NOMO-1 treated with DMSO at 0.1 percent for 48 hours (cell line): ENCODE data around the gene RSBN1.
"Not testable (repeated sequence)": the region's sequence is repeated elsewhere in the genome, so short reads cannot be mapped to it uniquely, and the experiment has no call there.

Experiments used
- DNase-seq: peaks from one replicate; lab custom pipeline; 2025; ENCODE audit not compliant: unreplicated experiment; lab: John Stamatoyannopoulos, UW

Gene RSBN1

GRCh38 chr1:113749402-113749801 lies 62.9 kb downstream of the RSBN1 start:
- no peak for DNase-seq

- no peak for DNase-seq
These were observed 64.9 kb downstream of the RSBN1 start for GRCh38 chr1:113747376-113747775.

- no peak for DNase-seq
These were observed 66.9 kb downstream of the RSBN1 start for GRCh38 chr1:113745425-113745824.

- DNase-seq, result no peak
These were observed 68.2 kb downstream of the RSBN1 start for GRCh38 chr1:113744114-113744513.

- DNase-seq, result no peak
These were observed 69.8 kb downstream of the RSBN1 start for GRCh38 chr1:113742515-113742914.

- no peak for DNase-seq
These were observed 77.8 kb downstream of the RSBN1 start for GRCh38 chr1:113734357-113735055.

GRCh38 chr1:113732802-113733201 lies 79.5 kb downstream of the RSBN1 start:
- DNase-seq, result no peak

GRCh38 chr1:113721010-113721409 lies 91.3 kb downstream of the RSBN1 start:
- DNase-seq, result no peak

GRCh38 chr1:113718621-113719020 lies 93.7 kb downstream of the RSBN1 start:
- DNase-seq, result not testable (repeated sequence)

GRCh38 chr1:113717506-113717905 lies 94.8 kb downstream of the RSBN1 start:
- DNase-seq, result not testable (repeated sequence)

- no peak for DNase-seq
These were observed 97.5 kb downstream of the RSBN1 start for GRCh38 chr1:113714606-113715269.
